HUES6 (cell line): ENCODE measurements around the gene CDH8.

Experiments
- H3K27ac ChIP-seq: 2 replicates; pipeline ENCODE4 v1.7.0; 2013; ENCODE audit warnings: low read depth, mild to moderate bottlenecking, low read length, inconsistent platforms
- H3K27me3 ChIP-seq: 2 replicates; pipeline ENCODE4 v1.6.1; 2013; ENCODE audit warnings: low read length; ENCODE audit not compliant: control insufficient read depth, insufficient read depth
- H3K36me3 ChIP-seq: 2 replicates; pipeline ENCODE4 v1.6.1; 2013; ENCODE audit warnings: low read length; ENCODE audit not compliant: control insufficient read depth, insufficient read depth
- H3K4me1 ChIP-seq: 2 replicates; pipeline ENCODE4 v1.6.1; 2013; ENCODE audit warnings: low read length; ENCODE audit not compliant: control insufficient read depth, insufficient read depth
- H3K4me3 ChIP-seq: 2 replicates; pipeline ENCODE4 v1.5.1; 2013; ENCODE audit warnings: low read depth, low read length
- H3K9ac ChIP-seq: one replicate; pipeline ENCODE4 v1.6.1; 2013; ENCODE audit warnings: mild to moderate bottlenecking, low read length
- H3K9me3 ChIP-seq: 2 replicates; pipeline ENCODE4 v1.6.1; 2013; ENCODE audit warnings: low read depth, low read length; ENCODE audit not compliant: control insufficient read depth, insufficient read depth

CDH8 gene

GRCh38 chr16:61644736-61645135 lies 391.5 kb downstream of the CDH8 start:
- Histone ChIP-seq H3K27me3 (no peaks in the 10 kb centered on the region), H3K9me3 (no peaks in the 10 kb centered on the region), H3K9ac (no peak overlapping the region), H3K36me3 (no peaks in the 10 kb centered on the region), H3K27ac (no peak overlapping the region), H3K4me1 (no peaks in the 10 kb centered on the region), H3K4me3 (no peak overlapping the region)

GRCh38 chr16:61617219-61617783 lies 418.9 kb downstream of the CDH8 start:
- H3K9me3 ChIP-seq: no peaks in the 10 kb centered on the region
- no peak overlapping the region for H3K4me3 ChIP-seq
- H3K27me3 ChIP-seq: no peaks in the 10 kb centered on the region
- H3K9ac ChIP-seq: no peak overlapping the region
- no peaks in the 10 kb centered on the region for H3K36me3 ChIP-seq
- no peak overlapping the region for H3K27ac ChIP-seq
- peaks cover 8% of the 10 kb centered on the region; the same call in 1 of the 2 replicates for H3K4me1 ChIP-seq

DNA sequence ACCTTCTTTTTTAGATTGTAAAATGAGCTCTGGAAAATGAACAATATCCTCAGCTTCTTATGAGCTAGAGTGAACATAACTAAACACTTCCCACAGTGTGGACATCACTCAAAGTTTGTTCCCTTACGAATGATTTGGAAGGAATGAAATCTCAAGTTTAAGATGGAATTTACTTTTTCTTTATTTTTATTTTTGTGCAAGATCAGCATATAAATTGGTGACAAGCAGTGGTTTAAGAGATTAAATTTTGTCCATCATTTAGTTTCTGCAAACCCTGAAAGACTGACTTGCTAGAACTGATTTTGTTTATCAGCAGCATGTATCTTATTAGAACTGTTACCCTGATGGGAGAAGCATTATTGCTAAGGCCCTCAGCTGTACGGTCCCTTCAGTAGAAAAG lies 420.1 kb downstream of the CDH8 start:
- Histone ChIP-seq H3K4me1 (peaks cover 8% of the 10 kb centered on the region; the same call in 1 of the 2 replicates), H3K36me3 (no peaks in the 10 kb centered on the region), H3K9me3 (no peaks in the 10 kb centered on the region), H3K4me3 (no peak overlapping the region), H3K9ac (no peak overlapping the region), H3K27ac (no peak overlapping the region), H3K27me3 (no peaks in the 10 kb centered on the region)

DNA sequence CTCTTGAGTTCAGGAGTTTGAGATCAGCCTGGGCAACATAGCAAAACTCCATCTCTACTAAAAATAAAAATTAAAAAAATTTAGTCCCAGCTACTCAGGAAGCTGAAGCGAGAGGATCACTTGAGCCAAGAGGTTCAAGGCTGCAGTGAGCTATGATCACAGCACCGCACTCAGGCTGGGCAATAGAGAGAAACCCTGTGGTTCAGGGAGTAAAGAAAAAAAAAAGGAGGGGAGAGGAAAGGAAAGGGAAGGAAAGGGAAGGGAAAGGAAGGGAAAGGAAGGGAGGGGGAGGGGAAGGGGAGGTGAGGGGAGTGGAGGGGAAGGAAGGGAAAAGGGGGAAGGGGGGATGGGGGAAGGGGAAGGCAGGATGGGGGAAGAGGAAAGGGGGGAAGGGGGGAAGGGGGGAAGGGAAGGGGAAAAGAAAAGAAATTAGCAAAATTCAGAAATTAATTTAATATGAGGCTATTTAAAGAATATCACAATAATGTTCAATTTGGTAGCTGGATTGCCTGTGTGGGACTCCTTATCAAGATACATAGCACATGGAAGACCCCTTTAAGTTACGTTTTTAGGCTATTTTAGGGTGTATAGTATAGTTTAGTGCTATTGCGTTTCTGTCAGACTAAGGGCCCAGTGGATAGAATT lies 424.3 kb downstream of the CDH8 start:
- Histone ChIP-seq H3K4me3 (no peak overlapping the region), H3K4me1 (0 out of 2 replicates have a peak, but pooled peaks cover 1% of the 10 kb centered on the region), H3K27me3 (no peaks in the 10 kb centered on the region), H3K36me3 (no peaks in the 10 kb centered on the region), H3K27ac (no peak overlapping the region), H3K9ac (no peak overlapping the region), H3K9me3 (no peaks in the 10 kb centered on the region)

GRCh38 chr16:61606581-61606980 lies 429.7 kb downstream of the CDH8 start:
- Histone ChIP-seq H3K4me1 (no peaks in the 10 kb centered on the region), H3K9ac (no peak overlapping the region), H3K27me3 (no peaks in the 10 kb centered on the region), H3K36me3 (no peaks in the 10 kb centered on the region), H3K4me3 (no peak overlapping the region), H3K27ac (no peak overlapping the region), H3K9me3 (no peaks in the 10 kb centered on the region)
